Smooth muscle cell (in vitro differentiated cells): ENCODE measurements around the gene DNAH17. TPM values are rescaled to one million over a fixed set of nuclear protein-coding genes. Genes with fewer than 3 reads are reported as not detected.

Source experiments
- DNase-seq: peaks from one replicate; lab custom pipeline; 2025; ENCODE audit not compliant: unreplicated experiment; lab: John Stamatoyannopoulos, UW
- H2AFZ ChIP-seq: fragments of 200-600 bp; sonication (generic); 2 replicates; pipeline ENCODE4 v1.6.0; 2016; ENCODE audit warnings: antibody characterized with exemption, low read depth, mild to moderate bottlenecking
- H3F3A ChIP-seq: fragments of 200-600 bp; sonication (generic); 2 replicates; pipeline ENCODE4 v1.6.0; 2017; ENCODE audit warnings: antibody characterized with exemption, low read depth
- H3K27ac ChIP-seq: fragments of 200-600 bp; sonication (generic); 2 replicates; pipeline ENCODE4 v1.5.1; 2016; ENCODE audit warnings: low read depth, mild to moderate bottlenecking
- H3K27me3 ChIP-seq: fragments of 200-600 bp; sonication (generic); 2 replicates; pipeline ENCODE4 v1.6.1; 2016; ENCODE audit warnings: low read depth, mild to moderate bottlenecking
- H3K36me3 ChIP-seq: fragments of 200-600 bp; sonication (generic); 2 replicates; pipeline ENCODE4 v1.5.1; 2016; ENCODE audit warnings: low read depth
- H3K4me1 ChIP-seq: fragments of 200-600 bp; sonication (generic); 2 replicates; pipeline ENCODE4 v1.5.1; 2016; ENCODE audit warnings: low read depth
- H3K4me2 ChIP-seq: fragments of 200-600 bp; sonication (generic); 2 replicates; pipeline ENCODE4 v1.6.0; 2016; ENCODE audit warnings: mild to moderate bottlenecking
- H3K4me3 ChIP-seq: fragments of 200-600 bp; sonication (generic); 2 replicates; pipeline ENCODE4 v1.5.1; 2016; ENCODE audit warnings: mild to moderate bottlenecking
- H3K79me2 ChIP-seq: fragments of 200-600 bp; sonication (generic); 2 replicates; pipeline ENCODE4 v1.6.0; 2016; ENCODE audit warnings: low read depth, mild to moderate bottlenecking
- H3K9ac ChIP-seq: fragments of 200-600 bp; sonication (generic); 2 replicates; pipeline ENCODE4 v1.6.0; 2016; ENCODE audit warnings: low read depth
- H3K9me3 ChIP-seq: fragments of 200-600 bp; sonication (generic); replicated peaks from 2 replicates; pipeline ENCODE4 v1.5.1; 2016; ENCODE audit warnings: low read depth
- H4K20me1 ChIP-seq: fragments of 200-600 bp; sonication (generic); 2 replicates; pipeline ENCODE4 v1.6.0; 2016; ENCODE audit warnings: low read depth
- WGBS: methylation state at CpG from one replicate; pipeline ENCODE4 v1.1.7; 2016; ENCODE audit warnings: low lambda C conversion rate; 5-methylcytosine and 5-hydroxymethylcytosine counted together
- polyA plus RNA-seq: library from polyadenylated mRNA; unstranded; fragments of >200 nt; fragmentation: Nextera tagmentation; extraction: Ambion mirVana; gene quantifications from 2 replicates; pipeline ENCODE4 v1.2.1, GENCODE V29; 2016
- total RNA-seq: library from RNA; depleted of rRNA; stranded (reverse); fragments of >200 nt; gene quantifications from 2 replicates; pipeline ENCODE4 v1.2.3, GENCODE V29; 2014
- TF ChIP-seq, protein P1 (sequence below): fragments of 200-600 bp; sonication (generic); IDR thresholded peaks from 2 replicates; pipeline ENCODE4 v1.5.1; 2017; ENCODE audit warnings: borderline replicate concordance, mild to moderate bottlenecking, antibody characterized with exemption; ENCODE audit not compliant: insufficient read depth, poor library complexity, severe bottlenecking

DNAH17 gene
- total and polyA plus RNA-seq, 2 experiments from 2014 or later = 0.18 to 0.98 TPM

DNA sequence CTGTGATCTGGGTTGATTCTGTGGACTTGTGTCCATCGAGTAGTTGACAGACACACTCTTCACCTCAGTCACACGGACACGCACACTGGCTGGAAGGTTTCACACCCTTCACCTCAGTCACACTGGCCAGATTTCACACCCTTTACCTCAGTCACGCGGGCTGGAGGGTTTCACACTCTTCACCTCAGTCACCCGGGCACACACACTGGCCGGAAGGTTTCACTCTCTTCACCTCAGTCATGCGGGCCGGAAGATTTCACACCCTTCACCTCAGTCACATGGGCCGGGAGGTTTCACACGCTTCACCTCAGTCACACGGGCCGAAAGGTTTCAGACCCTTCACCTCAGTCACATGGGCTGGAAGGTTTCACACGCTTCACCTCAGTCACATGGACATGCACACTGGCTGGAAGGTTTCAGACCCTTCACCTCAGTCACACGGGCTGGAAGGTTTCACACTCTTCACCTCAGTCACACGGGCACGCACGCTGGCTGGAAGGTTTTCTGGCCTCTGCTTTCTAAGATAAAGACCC lies 102.5 kb downstream of the DNAH17 start:
- 93% methylated on average over 18 of the region's 18 CpGs for WGBS
- TF ChIP-seq, protein P1, sequence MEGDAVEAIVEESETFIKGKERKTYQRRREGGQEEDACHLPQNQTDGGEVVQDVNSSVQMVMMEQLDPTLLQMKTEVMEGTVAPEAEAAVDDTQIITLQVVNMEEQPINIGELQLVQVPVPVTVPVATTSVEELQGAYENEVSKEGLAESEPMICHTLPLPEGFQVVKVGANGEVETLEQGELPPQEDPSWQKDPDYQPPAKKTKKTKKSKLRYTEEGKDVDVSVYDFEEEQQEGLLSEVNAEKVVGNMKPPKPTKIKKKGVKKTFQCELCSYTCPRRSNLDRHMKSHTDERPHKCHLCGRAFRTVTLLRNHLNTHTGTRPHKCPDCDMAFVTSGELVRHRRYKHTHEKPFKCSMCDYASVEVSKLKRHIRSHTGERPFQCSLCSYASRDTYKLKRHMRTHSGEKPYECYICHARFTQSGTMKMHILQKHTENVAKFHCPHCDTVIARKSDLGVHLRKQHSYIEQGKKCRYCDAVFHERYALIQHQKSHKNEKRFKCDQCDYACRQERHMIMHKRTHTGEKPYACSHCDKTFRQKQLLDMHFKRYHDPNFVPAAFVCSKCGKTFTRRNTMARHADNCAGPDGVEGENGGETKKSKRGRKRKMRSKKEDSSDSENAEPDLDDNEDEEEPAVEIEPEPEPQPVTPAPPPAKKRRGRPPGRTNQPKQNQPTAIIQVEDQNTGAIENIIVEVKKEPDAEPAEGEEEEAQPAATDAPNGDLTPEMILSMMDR = no peak
- no peak for DNase-seq

DNA sequence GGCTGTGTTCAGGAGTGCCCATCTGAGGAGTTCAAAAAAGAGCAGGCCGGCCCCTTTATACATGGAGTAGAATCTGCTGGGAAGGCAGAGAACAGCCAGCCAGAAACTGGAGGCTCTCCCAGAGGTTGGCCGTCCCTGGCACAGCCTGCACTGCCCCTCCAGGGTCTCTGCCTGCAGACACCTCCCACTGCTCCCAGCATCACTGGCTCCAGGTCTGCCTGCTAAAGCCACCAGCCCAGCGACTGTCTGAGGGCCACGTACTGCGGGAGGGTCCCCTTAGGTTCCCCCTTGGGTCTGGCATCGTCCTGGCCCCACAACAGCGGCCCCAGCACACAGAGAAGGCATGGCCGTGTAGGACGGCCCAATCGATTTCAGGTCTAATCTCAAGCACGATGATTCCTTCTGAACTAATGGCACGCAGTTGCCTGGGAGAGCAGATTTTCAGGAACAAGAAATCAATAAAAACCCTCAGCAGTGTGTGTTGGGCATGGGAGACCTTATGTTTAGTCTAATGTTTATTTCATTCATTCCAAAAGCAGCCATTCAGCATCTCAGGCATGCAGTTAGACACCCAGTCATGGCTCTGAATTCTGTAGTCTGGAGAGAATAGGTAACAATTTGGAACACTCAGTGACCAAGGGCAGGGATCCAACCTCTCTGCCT lies 103.1 kb downstream of the DNAH17 start:
- no peak overlapping the region for H3K4me2 ChIP-seq
- no peak for DNase-seq
- 91% methylated on average over 12 of the region's 12 CpGs for WGBS

More for the DNA sequence above, 102.5 kb downstream of the DNAH17 start:
- Histone ChIP-seq H4K20me1 (no peaks in the 10 kb centered on the region), H3K36me3 (no peaks in the 10 kb centered on the region), H3K9ac (no peak overlapping the region), H3F3A (no peaks in the 10 kb centered on the region), H3K4me3 (no peak overlapping the region), H3K79me2 (no peaks in the 10 kb centered on the region), H3K27ac (no peak overlapping the region), H2AFZ (no peak overlapping the region), H3K4me2 (no peak overlapping the region), H3K27me3 (no peaks in the 10 kb centered on the region), H3K9me3 (no peaks in the 10 kb centered on the region), H3K4me1 (no peaks in the 10 kb centered on the region)

DNA sequence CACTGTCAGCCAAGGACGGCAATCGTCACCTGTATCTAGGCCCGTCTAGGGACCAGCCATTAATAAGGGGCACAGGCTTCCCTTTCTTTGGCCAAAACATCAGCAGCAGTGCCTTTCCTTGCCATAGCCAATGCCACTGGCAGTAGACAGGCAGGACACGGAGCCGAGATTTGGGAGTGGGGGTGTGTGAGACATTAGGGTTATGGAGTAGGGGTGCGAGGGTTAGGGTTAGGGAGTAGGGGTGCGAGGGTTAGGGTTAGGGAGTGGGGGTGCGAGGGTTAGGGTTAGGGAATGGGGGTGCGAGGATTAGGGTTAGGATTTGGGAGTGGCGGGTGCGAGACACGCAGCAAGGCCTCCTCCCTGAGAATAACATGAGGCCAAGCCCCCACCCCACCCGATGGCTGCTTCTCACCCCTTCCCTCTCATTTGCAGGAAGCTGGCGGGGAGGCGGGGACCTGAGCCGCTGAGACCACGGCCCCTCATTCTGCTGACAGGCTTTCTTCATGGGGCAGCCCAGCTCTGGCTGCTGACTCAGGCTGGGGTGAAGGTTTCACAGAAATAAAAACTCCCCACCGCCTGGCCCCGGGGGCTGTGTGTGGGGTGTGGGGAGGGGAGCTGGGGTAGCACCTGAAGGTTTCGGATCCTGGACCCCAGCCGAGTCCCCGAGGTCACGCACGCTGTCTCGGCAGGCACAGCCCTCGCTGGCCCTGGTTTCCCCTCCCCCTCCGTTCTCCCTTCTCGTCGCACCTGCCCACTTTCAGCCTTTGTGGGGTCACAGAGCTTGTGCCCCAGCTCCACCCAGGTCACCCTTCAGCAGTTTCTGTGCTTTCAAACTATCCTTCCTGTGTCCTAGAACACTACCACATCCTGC lies 104.9 kb downstream of the DNAH17 start:
- 90% methylated on average over 24 of the region's 29 CpGs for WGBS
- DNase-seq = no peak
- H3K27me3 ChIP-seq = no peaks in the 10 kb centered on the region
- H3K4me3 ChIP-seq = no peak overlapping the region
- H3F3A ChIP-seq = no peaks in the 10 kb centered on the region
- no peaks in the 10 kb centered on the region for H3K36me3 ChIP-seq
- H2AFZ ChIP-seq = no peak overlapping the region
- TF ChIP-seq, protein P1 = no peak
- H3K4me1 ChIP-seq = no peaks in the 10 kb centered on the region
- H3K79me2 ChIP-seq = no peaks in the 10 kb centered on the region
- H3K9me3 ChIP-seq = no peaks in the 10 kb centered on the region
- no peak overlapping the region for H3K27ac ChIP-seq
- H3K9ac ChIP-seq = no peak overlapping the region
- H4K20me1 ChIP-seq = no peaks in the 10 kb centered on the region
- H3K4me2 ChIP-seq = no peak overlapping the region

More for the DNA sequence above, 103.1 kb downstream of the DNAH17 start:
- H3K9me3 ChIP-seq = no peaks in the 10 kb centered on the region
- no peak overlapping the region for H3K27ac ChIP-seq
- H3K4me1 ChIP-seq = no peaks in the 10 kb centered on the region
- H3K9ac ChIP-seq = no peak overlapping the region
- no peak overlapping the region for H2AFZ ChIP-seq
- H3K36me3 ChIP-seq = no peaks in the 10 kb centered on the region
- TF ChIP-seq, protein P1 = no peak
- H3F3A ChIP-seq = no peaks in the 10 kb centered on the region
- no peak overlapping the region for H3K4me3 ChIP-seq
- H3K27me3 ChIP-seq = no peaks in the 10 kb centered on the region
- H3K79me2 ChIP-seq = no peaks in the 10 kb centered on the region
- H4K20me1 ChIP-seq = no peaks in the 10 kb centered on the region
